ENCODE data around the gene LACTB.

The LACTB gene

GRCh38 chr15:63134245-63134985 is 12.8 kb downstream of the LACTB start:
- Histone ChIP-seq H2AK5ac (ENCODE audit: low read length) (no peak overlapping the region), H3K27me3 (ENCODE audit: insufficient read depth, low read length, poor library complexity) (no peaks in the 10 kb centered on the region), H3K79me2 (ENCODE audit: control insufficient read depth, insufficient read depth, low read length) (no peaks in the 10 kb centered on the region), H3K9ac (ENCODE audit: low read length) (no peak overlapping the region), H3K4me1 (ENCODE audit: control insufficient read depth, low read depth, low read length) (no peaks in the 10 kb centered on the region), H3K79me1 (ENCODE audit: low read length) (no peaks in the 10 kb centered on the region), H4K5ac (ENCODE audit: low read length) (no peak overlapping the region), H2BK5ac (ENCODE audit: low read length) (no peak overlapping the region), H4K8ac (ENCODE audit: low read depth, low read length) (no peak overlapping the region), H3K4ac (ENCODE audit: low read depth, low read length) (no peak overlapping the region), H3K56ac (ENCODE audit: low read length) (no peak overlapping the region), H3K23ac (ENCODE audit: low read length) (no peak overlapping the region), H2BK15ac (replicated peaks; ENCODE audit: low read depth) (no peak overlapping the region), H2BK120ac (ENCODE audit: low read depth, low read length) (no peak overlapping the region), H3K4me2 (ENCODE audit: low read length) (no peak overlapping the region), H3K27ac (ENCODE audit: low read depth, low read length) (no peak overlapping the region), H3K4me3 (ENCODE audit: low read length) (no peak overlapping the region), H3K18ac (ENCODE audit: low read length) (no peak overlapping the region), H3K36me3 (ENCODE audit: control insufficient read depth, insufficient read depth, low read length) (peaks cover 2% of the 10 kb centered on the region)
- WGBS (ENCODE audit: extremely low coverage, insufficient coverage, low lambda C conversion rate): no CpG with 5 or more reads among the region's 2 CpGs
- DNase-seq: no peak

GRCh38 chr15:63135281-63135680 is 13.6 kb downstream of the LACTB start:
- Histone ChIP-seq H3K4me2 (ENCODE audit: low read length) (no peak overlapping the region), H3K18ac (ENCODE audit: low read length) (no peak overlapping the region), H2BK5ac (ENCODE audit: low read length) (no peak overlapping the region), H3K23ac (ENCODE audit: low read length) (no peak overlapping the region), H3K79me2 (ENCODE audit: control insufficient read depth, insufficient read depth, low read length) (no peaks in the 10 kb centered on the region), H4K8ac (ENCODE audit: low read depth, low read length) (no peak overlapping the region), H3K56ac (ENCODE audit: low read length) (no peak overlapping the region), H2BK15ac (replicated peaks; ENCODE audit: low read depth) (no peak overlapping the region), H3K4ac (ENCODE audit: low read depth, low read length) (no peak overlapping the region), H3K79me1 (ENCODE audit: low read length) (no peaks in the 10 kb centered on the region), H3K9ac (ENCODE audit: low read length) (no peak overlapping the region), H3K27me3 (ENCODE audit: insufficient read depth, low read length, poor library complexity) (no peaks in the 10 kb centered on the region), H3K27ac (ENCODE audit: low read depth, low read length) (no peak overlapping the region), H2BK120ac (ENCODE audit: low read depth, low read length) (no peak overlapping the region), H3K4me3 (ENCODE audit: low read length) (no peak overlapping the region), H2AK5ac (ENCODE audit: low read length) (no peak overlapping the region), H3K4me1 (ENCODE audit: control insufficient read depth, low read depth, low read length) (no peaks in the 10 kb centered on the region), H4K5ac (ENCODE audit: low read length) (no peak overlapping the region), H3K36me3 (ENCODE audit: control insufficient read depth, insufficient read depth, low read length) (peaks cover 2% of the 10 kb centered on the region)
- no peak for DNase-seq
- WGBS (ENCODE audit: extremely low coverage, insufficient coverage, low lambda C conversion rate): no CpG with 5 or more reads among the region's 5 CpGs

- Histone ChIP-seq H4K8ac (ENCODE audit: low read depth, low read length) (no peak overlapping the region), H3K4me3 (ENCODE audit: low read length) (no peak overlapping the region), H3K56ac (ENCODE audit: low read length) (no peak overlapping the region), H3K4ac (ENCODE audit: low read depth, low read length) (no peak overlapping the region), H3K18ac (ENCODE audit: low read length) (no peak overlapping the region), H2BK120ac (ENCODE audit: low read depth, low read length) (no peak overlapping the region), H3K4me1 (ENCODE audit: control insufficient read depth, low read depth, low read length) (no peaks in the 10 kb centered on the region), H2BK15ac (replicated peaks; ENCODE audit: low read depth) (no peak overlapping the region), H3K23ac (ENCODE audit: low read length) (no peak overlapping the region), H3K36me3 (ENCODE audit: control insufficient read depth, insufficient read depth, low read length) (peaks cover 2% of the 10 kb centered on the region), H3K27me3 (ENCODE audit: insufficient read depth, low read length, poor library complexity) (no peaks in the 10 kb centered on the region), H2AK5ac (ENCODE audit: low read length) (no peak overlapping the region), H3K27ac (ENCODE audit: low read depth, low read length) (no peak overlapping the region), H3K79me1 (ENCODE audit: low read length) (no peaks in the 10 kb centered on the region), H3K9ac (ENCODE audit: low read length) (no peak overlapping the region), H3K79me2 (ENCODE audit: control insufficient read depth, insufficient read depth, low read length) (no peaks in the 10 kb centered on the region), H2BK5ac (ENCODE audit: low read length) (no peak overlapping the region), H4K5ac (ENCODE audit: low read length) (no peak overlapping the region), H3K4me2 (ENCODE audit: low read length) (no peak overlapping the region)
- WGBS (ENCODE audit: extremely low coverage, insufficient coverage, low lambda C conversion rate): no CpG with 5 or more reads among the region's 3 CpGs
- no peak for DNase-seq
These were observed 14.1 kb downstream of the LACTB start for GRCh38 chr15:63135804-63136203.

GRCh38 chr15:63136742-63137141 is 15.1 kb downstream of the LACTB start:
- no peak overlapping the region for H2BK120ac ChIP-seq (ENCODE audit: low read depth, low read length)
- H3K23ac ChIP-seq (ENCODE audit: low read length): no peak overlapping the region
- no peak overlapping the region for H3K56ac ChIP-seq (ENCODE audit: low read length)
- no peaks in the 10 kb centered on the region for H3K4me1 ChIP-seq (ENCODE audit: control insufficient read depth, low read depth, low read length)
- no peak overlapping the region for H4K5ac ChIP-seq (ENCODE audit: low read length)
- no peak overlapping the region for H3K4ac ChIP-seq (ENCODE audit: low read depth, low read length)
- H3K4me2 ChIP-seq (ENCODE audit: low read length): no peak overlapping the region
- H3K27ac ChIP-seq (ENCODE audit: low read depth, low read length): no peak overlapping the region
- no peaks in the 10 kb centered on the region for H3K79me1 ChIP-seq (ENCODE audit: low read length)
- peaks cover 2% of the 10 kb centered on the region for H3K36me3 ChIP-seq (ENCODE audit: control insufficient read depth, insufficient read depth, low read length)
- no peaks in the 10 kb centered on the region for H3K79me2 ChIP-seq (ENCODE audit: control insufficient read depth, insufficient read depth, low read length)
- no peak overlapping the region for H3K18ac ChIP-seq (ENCODE audit: low read length)
- no peak overlapping the region for H3K9ac ChIP-seq (ENCODE audit: low read length)
- no peak overlapping the region for H3K4me3 ChIP-seq (ENCODE audit: low read length)
- no peak overlapping the region for H4K8ac ChIP-seq (ENCODE audit: low read depth, low read length)
- H2BK15ac ChIP-seq (replicated peaks; ENCODE audit: low read depth): no peak overlapping the region
- WGBS (ENCODE audit: extremely low coverage, insufficient coverage, low lambda C conversion rate): no CpG with 5 or more reads among the region's 2 CpGs
- no peak overlapping the region for H2AK5ac ChIP-seq (ENCODE audit: low read length)
- peak; percentile 11 for DNase-seq
- H3K27me3 ChIP-seq (ENCODE audit: insufficient read depth, low read length, poor library complexity): no peaks in the 10 kb centered on the region
- H2BK5ac ChIP-seq (ENCODE audit: low read length): no peak overlapping the region

GRCh38 chr15:63140936-63141335 is 19.3 kb downstream of the LACTB start:
- WGBS (ENCODE audit: extremely low coverage, insufficient coverage, low lambda C conversion rate): no CpG with 5 or more reads among the region's 2 CpGs
- H3K79me2 ChIP-seq (ENCODE audit: control insufficient read depth, insufficient read depth, low read length): no peaks in the 10 kb centered on the region
- H3K27ac ChIP-seq (ENCODE audit: low read depth, low read length): no peak overlapping the region

GRCh38 chr15:63145426-63145825 is 23.8 kb downstream of the LACTB start:
- Histone ChIP-seq H3K36me3 (ENCODE audit: control insufficient read depth, insufficient read depth, low read length) (no peaks in the 10 kb centered on the region), H3K4me3 (ENCODE audit: low read length) (no peak overlapping the region), H3K18ac (ENCODE audit: low read length) (no peak overlapping the region), H2BK5ac (ENCODE audit: low read length) (no peak overlapping the region), H3K4me1 (ENCODE audit: control insufficient read depth, low read depth, low read length) (no peaks in the 10 kb centered on the region), H3K27ac (ENCODE audit: low read depth, low read length) (no peak overlapping the region), H3K27me3 (ENCODE audit: insufficient read depth, low read length, poor library complexity) (no peaks in the 10 kb centered on the region), H3K9ac (ENCODE audit: low read length) (no peak overlapping the region), H3K79me1 (ENCODE audit: low read length) (no peaks in the 10 kb centered on the region), H3K56ac (ENCODE audit: low read length) (no peak overlapping the region), H3K23ac (ENCODE audit: low read length) (no peak overlapping the region), H2BK15ac (replicated peaks; ENCODE audit: low read depth) (no peak overlapping the region), H3K4ac (ENCODE audit: low read depth, low read length) (no peak overlapping the region), H2AK5ac (ENCODE audit: low read length) (no peak overlapping the region), H4K5ac (ENCODE audit: low read length) (no peak overlapping the region), H3K79me2 (ENCODE audit: control insufficient read depth, insufficient read depth, low read length) (no peaks in the 10 kb centered on the region), H3K4me2 (ENCODE audit: low read length) (no peak overlapping the region), H4K8ac (ENCODE audit: low read depth, low read length) (no peak overlapping the region), H2BK120ac (ENCODE audit: low read depth, low read length) (no peak overlapping the region)
- DNase-seq: no peak
- WGBS (ENCODE audit: extremely low coverage, insufficient coverage, low lambda C conversion rate): no CpG with 5 or more reads among the region's 2 CpGs

More at GRCh38 chr15:63140936-63141335, 19.3 kb downstream of the LACTB start:
- DNase-seq: no peak
- no peak overlapping the region for H3K9ac ChIP-seq (ENCODE audit: low read length)
- no peak overlapping the region for H2BK120ac ChIP-seq (ENCODE audit: low read depth, low read length)
- no peak overlapping the region for H2BK15ac ChIP-seq (replicated peaks; ENCODE audit: low read depth)
- H3K4me2 ChIP-seq (ENCODE audit: low read length): no peak overlapping the region
- no peak overlapping the region for H2AK5ac ChIP-seq (ENCODE audit: low read length)
- H3K79me1 ChIP-seq (ENCODE audit: low read length): no peaks in the 10 kb centered on the region
- no peak overlapping the region for H2BK5ac ChIP-seq (ENCODE audit: low read length)
- H3K56ac ChIP-seq (ENCODE audit: low read length): no peak overlapping the region
- H3K4ac ChIP-seq (ENCODE audit: low read depth, low read length): no peak overlapping the region
- no peak overlapping the region for H3K18ac ChIP-seq (ENCODE audit: low read length)
- no peak overlapping the region for H3K23ac ChIP-seq (ENCODE audit: low read length)
- no peak overlapping the region for H3K4me3 ChIP-seq (ENCODE audit: low read length)
- H3K4me1 ChIP-seq (ENCODE audit: control insufficient read depth, low read depth, low read length): no peaks in the 10 kb centered on the region
- no peaks in the 10 kb centered on the region for H3K36me3 ChIP-seq (ENCODE audit: control insufficient read depth, insufficient read depth, low read length)
- no peaks in the 10 kb centered on the region for H3K27me3 ChIP-seq (ENCODE audit: insufficient read depth, low read length, poor library complexity)
- H4K5ac ChIP-seq (ENCODE audit: low read length): no peak overlapping the region
- no peak overlapping the region for H4K8ac ChIP-seq (ENCODE audit: low read depth, low read length)

Measured in mesendoderm (in vitro differentiated cells).